OCI-LY3 (cell line): ENCODE data around the gene SOAT2.

ENCODE experiments used
- EZH2phosphoT487 ChIP-seq: fragments of 200-600 bp; shearing (Covaris generic); IDR thresholded peaks from 2 replicates; pipeline ENCODE4 v1.6.1; 2018; ENCODE audit warnings: antibody characterized with exemption, mixed run types, low read depth
- TF ChIP-seq, protein P1 (sequence below): fragments of 200-600, 300-600 bp; sonication (generic); IDR thresholded peaks from 2 replicates; pipeline ENCODE4 v1.5.1; 2014; ENCODE audit warnings: antibody characterized with exemption, low read length, low read depth

- TF ChIP-seq, protein P1, sequence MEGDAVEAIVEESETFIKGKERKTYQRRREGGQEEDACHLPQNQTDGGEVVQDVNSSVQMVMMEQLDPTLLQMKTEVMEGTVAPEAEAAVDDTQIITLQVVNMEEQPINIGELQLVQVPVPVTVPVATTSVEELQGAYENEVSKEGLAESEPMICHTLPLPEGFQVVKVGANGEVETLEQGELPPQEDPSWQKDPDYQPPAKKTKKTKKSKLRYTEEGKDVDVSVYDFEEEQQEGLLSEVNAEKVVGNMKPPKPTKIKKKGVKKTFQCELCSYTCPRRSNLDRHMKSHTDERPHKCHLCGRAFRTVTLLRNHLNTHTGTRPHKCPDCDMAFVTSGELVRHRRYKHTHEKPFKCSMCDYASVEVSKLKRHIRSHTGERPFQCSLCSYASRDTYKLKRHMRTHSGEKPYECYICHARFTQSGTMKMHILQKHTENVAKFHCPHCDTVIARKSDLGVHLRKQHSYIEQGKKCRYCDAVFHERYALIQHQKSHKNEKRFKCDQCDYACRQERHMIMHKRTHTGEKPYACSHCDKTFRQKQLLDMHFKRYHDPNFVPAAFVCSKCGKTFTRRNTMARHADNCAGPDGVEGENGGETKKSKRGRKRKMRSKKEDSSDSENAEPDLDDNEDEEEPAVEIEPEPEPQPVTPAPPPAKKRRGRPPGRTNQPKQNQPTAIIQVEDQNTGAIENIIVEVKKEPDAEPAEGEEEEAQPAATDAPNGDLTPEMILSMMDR = no peak
- TF ChIP-seq EZH2phosphoT487 = no peak
Observed at GRCh38 chr12:53145383-53146260, 42.3 kb downstream of the SOAT2 start.
